GM23248 (cell line): ENCODE data around the gene SCD5. TPM values are rescaled to one million over a fixed set of nuclear protein-coding genes. Genes with fewer than 3 reads are reported as not detected.
A peak's percentile ranks its signal among the peaks of the same experiment; 100 is the strongest.

Source experiments
- DNase-seq: peaks from one replicate; pipeline ENCODE4 v3.0.0-alpha.2; 2015
- H2AFZ ChIP-seq: fragments of 200-600 bp; sonication (generic); 2 replicates; pipeline ENCODE4 v1.6.1; 2016; ENCODE audit warnings: antibody characterized with exemption
- H3F3A ChIP-seq: fragments of 200-600 bp; sonication (generic); 2 replicates; pipeline ENCODE4 v1.6.1; 2016; ENCODE audit warnings: mild to moderate bottlenecking, antibody characterized with exemption, mixed run types; ENCODE audit not compliant: insufficient read depth
- H3K27ac ChIP-seq: fragments of 200-600 bp; sonication (generic); 2 replicates; pipeline ENCODE4 v1.5.1; 2016; ENCODE audit warnings: mild to moderate bottlenecking
- H3K27me3 ChIP-seq: fragments of 200-600 bp; sonication (generic); replicated peaks from 2 replicates; pipeline ENCODE4 v1.6.1; 2016; ENCODE audit warnings: mild to moderate bottlenecking; ENCODE audit not compliant: insufficient read depth
- H3K36me3 ChIP-seq: fragments of 200-600 bp; sonication (generic); 2 replicates; pipeline ENCODE4 v1.6.1; 2016; ENCODE audit warnings: low read depth, mild to moderate bottlenecking
- H3K4me1 ChIP-seq: fragments of 200-600 bp; sonication (generic); 2 replicates; pipeline ENCODE4 v1.6.1; 2016; ENCODE audit warnings: mild to moderate bottlenecking; ENCODE audit not compliant: insufficient read depth
- H3K4me2 ChIP-seq: fragments of 200-600 bp; sonication (generic); one replicate; pipeline ENCODE4 v1.6.1; 2016; ENCODE audit warnings: mild to moderate bottlenecking; ENCODE audit not compliant: unreplicated experiment
- H3K4me3 ChIP-seq: fragments of 200-600 bp; sonication (generic); 2 replicates; pipeline ENCODE4 v1.5.1; 2016; ENCODE audit warnings: mild to moderate bottlenecking
- H3K79me2 ChIP-seq: fragments of 200-600 bp; sonication (generic); 2 replicates; pipeline ENCODE4 v1.6.1; 2016; ENCODE audit warnings: mild to moderate bottlenecking; ENCODE audit not compliant: insufficient read depth
- H3K9ac ChIP-seq: fragments of 200-600 bp; sonication (generic); 2 replicates; pipeline ENCODE4 v1.6.1; 2016; ENCODE audit warnings: mild to moderate bottlenecking
- H3K9me2 ChIP-seq: fragments of 200-600 bp; sonication (generic); 2 replicates; pipeline ENCODE4 v1.6.1; 2016; ENCODE audit warnings: mixed run types, mild to moderate bottlenecking, moderate library complexity; ENCODE audit not compliant: insufficient read depth
- H3K9me3 ChIP-seq: fragments of 200-600 bp; sonication (generic); one replicate; pipeline ENCODE4 v1.6.1; 2017; ENCODE audit warnings: low read depth
- H4K20me1 ChIP-seq: fragments of 200-600 bp; sonication (generic); 2 replicates; pipeline ENCODE4 v1.6.0; 2016; ENCODE audit not compliant: insufficient read depth
- EZH2 ChIP-seq: fragments of 200-600 bp; sonication (generic); IDR thresholded peaks from 2 replicates; pipeline ENCODE4 v1.6.1; 2018; ENCODE audit warnings: antibody characterized with exemption, mild to moderate bottlenecking; ENCODE audit not compliant: insufficient read depth, poor library complexity, severe bottlenecking
- EZH2phosphoT487 ChIP-seq: fragments of 200-600 bp; sonication (generic); IDR thresholded peaks from 2 replicates; pipeline ENCODE4 v1.6.1; 2018; ENCODE audit warnings: antibody characterized with exemption, moderate library complexity, mild to moderate bottlenecking, low read depth; ENCODE audit not compliant: insufficient read depth
- WGBS, 2 experiments: methylation state at CpG; one replicate each; pipeline ENCODE4 v1.1.6; 2015 to 2017; ENCODE audit warnings: low lambda C conversion rate in 2 of 2, low coverage in 1 of 2; ENCODE audit errors: missing lambda C conversion rate in 2 of 2; 5-methylcytosine and 5-hydroxymethylcytosine counted together
- in situ Hi-C: fragments of 300-500 bp; cut with MboI; formaldehyde crosslinking; loops from 2 replicates; pipeline ENCODE4 v1.15.0; 2020
- polyA plus RNA-seq: library from polyadenylated mRNA; unstranded; fragments of >200 nt; fragmentation: Nextera tagmentation; extraction: Ambion mirVana; gene quantifications from 2 replicates; pipeline ENCODE4 v1.2.1, GENCODE V29; 2016
- total RNA-seq: library from RNA; depleted of rRNA; stranded (reverse); fragments of >200 nt; shearing (Covaris generic); gene quantifications from 2 replicates; pipeline ENCODE4 v1.2.3, GENCODE V29; 2014

SCD5 gene
- total and polyA plus RNA-seq, 2 experiments from 2014 or later = 12.5 to 39.8 TPM

- in situ Hi-C loops = loop anchor here (10.0 kb wide), 1 partner anchor 273 kb away; no protein-coding TSS in a partner anchor
- no peak overlapping the region for H3K4me2 ChIP-seq
- peaks cover 7% of the 10 kb centered on the region for H3K4me1 ChIP-seq
- H4K20me1 ChIP-seq = no peaks in the 10 kb centered on the region
- H3K27me3 ChIP-seq = no peaks in the 10 kb centered on the region
- H3K36me3 ChIP-seq = no peaks in the 10 kb centered on the region
- peaks cover 59% of the 10 kb centered on the region for H3K79me2 ChIP-seq
- no peak overlapping the region for H2AFZ ChIP-seq
- H3K9me3 ChIP-seq = no peaks in the 10 kb centered on the region
- no peak overlapping the region for H3K4me3 ChIP-seq
- DNase-seq = no peak
- TF ChIP-seq EZH2phosphoT487 = no peak
- TF ChIP-seq EZH2 = no peak
- H3F3A ChIP-seq = no peaks in the 10 kb centered on the region
- H3K9me2 ChIP-seq = no peaks in the 10 kb centered on the region
- H3K9ac ChIP-seq = no peak overlapping the region
- H3K27ac ChIP-seq = no peak overlapping the region
These were observed 61.2 kb downstream of the SCD5 start for GRCh38 chr4:82737354-82737753.

GRCh38 chr4:82733636-82734035, 65.0 kb downstream of the SCD5 start:
- Histone ChIP-seq H3K27me3 (no peaks in the 10 kb centered on the region), H3K4me3 (no peak overlapping the region), H3K36me3 (no peaks in the 10 kb centered on the region), H3K27ac (no peak overlapping the region), H3K4me1 (peaks cover 7% of the 10 kb centered on the region), H3K9me2 (no peaks in the 10 kb centered on the region), H2AFZ (no peak overlapping the region), H3K79me2 (peaks cover 42% of the 10 kb centered on the region), H3K4me2 (no peak overlapping the region), H3K9ac (no peak overlapping the region), H3K9me3 (no peaks in the 10 kb centered on the region), H3F3A (no peaks in the 10 kb centered on the region), H4K20me1 (no peaks in the 10 kb centered on the region)
- TF ChIP-seq EZH2 = no peak
- no peak for TF ChIP-seq EZH2phosphoT487
- in situ Hi-C loops = loop anchor here (10.0 kb wide), 1 partner anchor 269 kb away; no protein-coding TSS in a partner anchor
- peak; percentile 61 for DNase-seq
- 65 to 72% methylated on average over 7 of the region's 7 CpGs for WGBS, 2 experiments

GRCh38 chr4:82728301-82728700, 70.3 kb downstream of the SCD5 start:
- Histone ChIP-seq H3K27me3 (no peaks in the 10 kb centered on the region), H3K9me3 (no peaks in the 10 kb centered on the region), H3F3A (no peaks in the 10 kb centered on the region), H3K4me3 (no peak overlapping the region), H3K9me2 (no peaks in the 10 kb centered on the region), H3K27ac (no peak overlapping the region), H3K79me2 (peaks cover 15% of the 10 kb centered on the region), H4K20me1 (no peaks in the 10 kb centered on the region), H3K4me1 (peaks cover under 1% of the 10 kb centered on the region; the same call in 1 of the 2 replicates), H2AFZ (no peak overlapping the region), H3K4me2 (no peak overlapping the region), H3K9ac (no peak overlapping the region), H3K36me3 (no peaks in the 10 kb centered on the region)
- no peak for DNase-seq
- TF ChIP-seq EZH2 (no peak), EZH2phosphoT487 (no peak)
- in situ Hi-C loops = no loop called here
- 89 to 90% methylated on average over 1 of the region's 1 CpG for WGBS, 2 experiments

- TF ChIP-seq EZH2phosphoT487 = no peak
- 79 to 83% methylated on average over 5 of the region's 5 CpGs for WGBS, 2 experiments
- peaks cover 6% of the 10 kb centered on the region for H3K79me2 ChIP-seq
- H3K27me3 ChIP-seq = no peaks in the 10 kb centered on the region
- H3K4me3 ChIP-seq = no peak overlapping the region
- no peak overlapping the region for H2AFZ ChIP-seq
- no peaks in the 10 kb centered on the region for H3K9me3 ChIP-seq
- H4K20me1 ChIP-seq = no peaks in the 10 kb centered on the region
- in situ Hi-C loops = no loop called here
- no peak overlapping the region for H3K4me2 ChIP-seq
- no peak for DNase-seq
- H3K27ac ChIP-seq = no peak overlapping the region
- H3K4me1 ChIP-seq = no peaks in the 10 kb centered on the region
- no peak overlapping the region for H3K9ac ChIP-seq
- H3K36me3 ChIP-seq = no peaks in the 10 kb centered on the region
- no peaks in the 10 kb centered on the region for H3F3A ChIP-seq
- H3K9me2 ChIP-seq = no peaks in the 10 kb centered on the region
These were observed 72.0 kb downstream of the SCD5 start for GRCh38 chr4:82726596-82726995.

GRCh38 chr4:82721819-82722423, 76.7 kb downstream of the SCD5 start:
- Histone ChIP-seq H2AFZ (no peak overlapping the region), H3K4me3 (no peak overlapping the region), H3K36me3 (no peaks in the 10 kb centered on the region), H3K27ac (no peak overlapping the region), H3K9me2 (no peaks in the 10 kb centered on the region), H3K9ac (no peak overlapping the region), H3K79me2 (peaks cover 32% of the 10 kb centered on the region), H3F3A (peaks cover 7% of the 10 kb centered on the region; the same call in 1 of the 2 replicates), H3K9me3 (no peaks in the 10 kb centered on the region), H3K4me2 (no peak overlapping the region), H3K27me3 (no peaks in the 10 kb centered on the region), H3K4me1 (peaks cover 11% of the 10 kb centered on the region), H4K20me1 (no peaks in the 10 kb centered on the region)
- in situ Hi-C loops = no loop called here
- peak; percentile 46 for DNase-seq
- TF ChIP-seq EZH2phosphoT487 (no peak), EZH2 (no peak)
- WGBS, 2 experiments = 4 to 16% methylated on average over 2 of the region's 2 CpGs
